ENCODE results near the gene CNKSR3.

GRCh38 chr6:154548130-154548830 lies 37.8 kb upstream of the CNKSR3 start:
- TF ChIP-seq CTCF (conservative IDR thresholded peaks at IDR 0.05), result no peak
- TF ChIP-seq ZFX (IDR thresholded peaks at IDR 0.05), result no peak

All from C4-2B (cell line).